Panc1 (cell line): ENCODE results near the gene PAX2. TPM values are rescaled to one million over a fixed set of nuclear protein-coding genes. Genes with fewer than 3 reads are reported as not detected.

ENCODE experiments used
- ATAC-seq: fragments of 200-7000 bp; cut with Tn5 transposase; 2 replicates; pipeline ENCODE4 v1.9.1; 2020; ENCODE audit warnings: mild to moderate bottlenecking, moderate library complexity
- BruUV-seq: library from RNA; stranded (reverse); fragments of 400-500 nt; replicated peaks from 2 replicates; lab custom pipeline; 2021; lab: Mats Ljungman, UMichigan
- CTCF ChIA-PET: fragments of 300-600 bp; sonication (Branson Sonifier 250); formaldehyde crosslinking; loops from one replicate; lab custom pipeline; 2022; ENCODE audit warnings: antibody characterized with exemption; lab: Charles Lee
- POLR2A ChIA-PET: fragments of 300-600 bp; sonication (Branson Sonifier 250); formaldehyde crosslinking; loops from one replicate; lab custom pipeline; 2022; ENCODE audit warnings: antibody characterized with exemption; lab: Charles Lee
- DNase-seq: peaks from one replicate; pipeline ENCODE4 v3.0.0-alpha.2; 2010; ENCODE audit warnings: low read depth, low spot score
- H3K27ac ChIP-seq: 2 replicates; pipeline ENCODE4 v1.5.1; 2011; ENCODE audit warnings: mild to moderate bottlenecking, low read length, inconsistent platforms
- H3K27me3 ChIP-seq: fragments of 200-500 bp; sonication (Bioruptor generic); 2 replicates; pipeline ENCODE4 v1.6.0; 2014; ENCODE audit warnings: low read length, inconsistent platforms; ENCODE audit not compliant: control insufficient read depth, insufficient read depth
- H3K36me3 ChIP-seq: fragments of 200-500 bp; sonication (Bioruptor generic); 2 replicates; pipeline ENCODE4 v1.5.1; 2014; ENCODE audit warnings: inconsistent platforms, mild to moderate bottlenecking, low read length, moderate library complexity; ENCODE audit not compliant: control insufficient read depth, insufficient read depth
- H3K4me1 ChIP-seq: 2 replicates; pipeline ENCODE4 v1.5.1; 2011; ENCODE audit warnings: inconsistent platforms, mild to moderate bottlenecking, low read length, moderate library complexity; ENCODE audit not compliant: control insufficient read depth, insufficient read depth
- H3K4me3 ChIP-seq, 2 experiments: 2 replicates each; pipeline ENCODE4 v1.5.1; 2011 to 2012; ENCODE audit warnings: low read depth in 2 of 2, low read length in 2 of 2, mild to moderate bottlenecking in 2 of 2, inconsistent platforms in 1 of 2, moderate library complexity in 1 of 2
- H3K9me3 ChIP-seq: fragments of 200-500 bp; sonication (Bioruptor generic); 2 replicates; pipeline ENCODE4 v1.5.1; 2014; ENCODE audit warnings: low read depth, mild to moderate bottlenecking, inconsistent platforms, low read length, moderate library complexity; ENCODE audit not compliant: control insufficient read depth, insufficient read depth
- CTCF ChIP-seq: fragments of 450-650 bp; IDR thresholded peaks from 2 replicates; pipeline ENCODE4 v1.5.1; 2017; ENCODE audit warnings: mild to moderate bottlenecking
- POLR2AphosphoS5 ChIP-seq: IDR thresholded peaks from 2 replicates; pipeline ENCODE4 v1.6.1; 2012; ENCODE audit warnings: mild to moderate bottlenecking, low read depth, low read length, moderate library complexity
- SIN3A ChIP-seq: IDR thresholded peaks from 2 replicates; pipeline ENCODE4 v1.6.1; 2012; ENCODE audit warnings: low read depth, mild to moderate bottlenecking, low read length, moderate library complexity, borderline replicate concordance; ENCODE audit not compliant: insufficient read depth
- TCF7L2 ChIP-seq: IDR thresholded peaks from 2 replicates; pipeline ENCODE4 v1.6.1; 2011; ENCODE audit warnings: mild to moderate bottlenecking, low read depth, low read length, inconsistent platforms
- in situ Hi-C: cut with HindIII; loops from 2 replicates; pipeline ENCODE4 v1.10.0; 2016; ENCODE audit warnings: low sequenced_read_pairs, low pct_unique_long_range_greater_than_20kb
- intact Hi-C: fragments of 100-400 bp; cut with micrococcal nuclease; formaldehyde crosslinking; loops from one replicate; pipeline ENCODE4 v1.10.0; 2022; ENCODE audit not compliant: unreplicated experiment
- total RNA-seq: library from RNA; stranded (reverse); gene quantifications from one replicate; pipeline ENCODE4 v1.2.1, GENCODE V29; 2021; ENCODE audit not compliant: unreplicated experiment
- TF ChIP-seq, protein P1 (sequence below), 2 experiments: IDR thresholded peaks; 2 replicates each; pipeline ENCODE4 v1.6.1; 2011 to 2012; ENCODE audit warnings: low read depth in 2 of 2, control low read depth in 1 of 2, low read length in 1 of 2, mild to moderate bottlenecking in 1 of 2, moderate library complexity in 1 of 2; ENCODE audit not compliant: insufficient read depth in 1 of 2

Gene PAX2
- total RNA-seq, 1 experiment from 2014 or later = 72.3 TPM

DNA sequence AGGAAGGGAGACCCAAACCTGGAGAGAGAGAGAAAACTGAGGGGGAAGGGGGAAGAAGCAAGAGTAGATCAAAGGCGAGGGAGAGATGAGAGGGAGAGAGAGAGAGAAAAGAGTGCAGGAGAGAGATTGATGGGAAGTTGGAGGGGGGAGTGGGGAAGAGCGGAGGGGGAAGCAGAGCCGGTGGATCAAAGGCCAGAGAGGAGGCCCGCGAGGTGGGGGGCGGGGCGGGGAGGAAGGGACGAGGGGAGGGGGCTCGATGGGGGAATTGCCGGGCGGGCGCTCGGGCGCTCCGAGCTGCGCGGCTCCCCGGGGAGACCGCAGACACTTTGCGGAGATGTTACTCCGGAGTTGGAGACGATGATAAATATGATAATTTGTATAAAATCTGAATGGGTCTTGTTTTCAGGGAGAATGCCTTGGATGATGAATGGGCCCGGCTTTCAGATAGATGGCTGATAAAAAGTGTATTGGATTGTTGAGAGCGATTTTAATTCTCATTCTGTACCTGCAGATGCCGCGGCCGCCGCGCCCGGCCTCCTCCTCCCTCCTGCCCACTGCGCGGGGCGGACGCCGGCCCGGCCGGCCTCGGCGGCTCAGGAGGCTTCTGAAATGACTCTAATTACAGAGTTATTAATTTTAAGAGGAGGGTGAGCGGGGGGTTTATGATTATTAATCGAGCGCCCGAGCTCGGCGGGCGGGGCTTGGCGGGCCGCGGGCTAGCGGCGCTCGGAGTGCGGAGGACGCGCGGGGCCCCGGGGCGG lies 21.4 kb upstream of the PAX2 start:
- intact Hi-C loops (no loop called here), in situ Hi-C loops (no loop called here)
- peaks cover 7% of the 10 kb centered on the region for H3K4me1 ChIP-seq
- no peak for ATAC-seq
- H3K27me3 ChIP-seq = no peaks in the 10 kb centered on the region
- POLR2A ChIA-PET = interaction anchor here (0.5 kb wide), 1 partner anchor 130 kb away, joined by 16 read pairs; no protein-coding TSS in a partner anchor
- DNase-seq = no peak
- TF ChIP-seq SIN3A (no peak), POLR2AphosphoS5 (no peak), CTCF (no peak), TCF7L2 (no peak)
- TF ChIP-seq, protein P1, sequence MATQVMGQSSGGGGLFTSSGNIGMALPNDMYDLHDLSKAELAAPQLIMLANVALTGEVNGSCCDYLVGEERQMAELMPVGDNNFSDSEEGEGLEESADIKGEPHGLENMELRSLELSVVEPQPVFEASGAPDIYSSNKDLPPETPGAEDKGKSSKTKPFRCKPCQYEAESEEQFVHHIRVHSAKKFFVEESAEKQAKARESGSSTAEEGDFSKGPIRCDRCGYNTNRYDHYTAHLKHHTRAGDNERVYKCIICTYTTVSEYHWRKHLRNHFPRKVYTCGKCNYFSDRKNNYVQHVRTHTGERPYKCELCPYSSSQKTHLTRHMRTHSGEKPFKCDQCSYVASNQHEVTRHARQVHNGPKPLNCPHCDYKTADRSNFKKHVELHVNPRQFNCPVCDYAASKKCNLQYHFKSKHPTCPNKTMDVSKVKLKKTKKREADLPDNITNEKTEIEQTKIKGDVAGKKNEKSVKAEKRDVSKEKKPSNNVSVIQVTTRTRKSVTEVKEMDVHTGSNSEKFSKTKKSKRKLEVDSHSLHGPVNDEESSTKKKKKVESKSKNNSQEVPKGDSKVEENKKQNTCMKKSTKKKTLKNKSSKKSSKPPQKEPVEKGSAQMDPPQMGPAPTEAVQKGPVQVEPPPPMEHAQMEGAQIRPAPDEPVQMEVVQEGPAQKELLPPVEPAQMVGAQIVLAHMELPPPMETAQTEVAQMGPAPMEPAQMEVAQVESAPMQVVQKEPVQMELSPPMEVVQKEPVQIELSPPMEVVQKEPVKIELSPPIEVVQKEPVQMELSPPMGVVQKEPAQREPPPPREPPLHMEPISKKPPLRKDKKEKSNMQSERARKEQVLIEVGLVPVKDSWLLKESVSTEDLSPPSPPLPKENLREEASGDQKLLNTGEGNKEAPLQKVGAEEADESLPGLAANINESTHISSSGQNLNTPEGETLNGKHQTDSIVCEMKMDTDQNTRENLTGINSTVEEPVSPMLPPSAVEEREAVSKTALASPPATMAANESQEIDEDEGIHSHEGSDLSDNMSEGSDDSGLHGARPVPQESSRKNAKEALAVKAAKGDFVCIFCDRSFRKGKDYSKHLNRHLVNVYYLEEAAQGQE (IDR thresholded peaks at IDR 0.05; ENCODE audit: insufficient read depth in 1 of 2, low read depth in 2 of 2, low read length in 1 of 2) = no peak
- H3K27ac ChIP-seq = no peak overlapping the region
- BruUV-seq = no TSS peak
- CTCF ChIA-PET = interaction anchor here (0.7 kb wide), 1 partner anchor 189 kb away, joined by 8 read pairs; no protein-coding TSS in a partner anchor
- H3K9me3 ChIP-seq = no peaks in the 10 kb centered on the region
- H3K4me3 ChIP-seq = no peak overlapping the region
- no peaks in the 10 kb centered on the region for H3K36me3 ChIP-seq

GRCh38 chr10:100724531-100725027 lies 20.8 kb upstream of the PAX2 start:
- no TSS peak for BruUV-seq
- intact Hi-C loops = loop anchor here (5.0 kb wide), 1 partner anchor 162 kb away; no protein-coding TSS in a partner anchor
- DNase-seq = no peak
- no peak overlapping the region for H3K27ac ChIP-seq
- no peaks in the 10 kb centered on the region for H3K27me3 ChIP-seq
- CTCF ChIA-PET = interaction anchor here (0.6 to 0.7 kb wide), 3 partner anchors 18 to 131 kb away, joined by 3 to 12 read pairs (median 3); no protein-coding TSS in a partner anchor
- H3K4me1 ChIP-seq = peaks cover 8% of the 10 kb centered on the region
- in situ Hi-C loops = no loop called here
- no peak for TF ChIP-seq POLR2AphosphoS5
- no peak for TF ChIP-seq CTCF
- TF ChIP-seq, protein P1 (IDR thresholded peaks at IDR 0.05; ENCODE audit: insufficient read depth in 1 of 2, low read depth in 2 of 2, low read length in 1 of 2) = no peak
- TF ChIP-seq SIN3A = no peak
- no peak for TF ChIP-seq TCF7L2
- no peaks in the 10 kb centered on the region for H3K9me3 ChIP-seq
- POLR2A ChIA-PET = interaction anchor here (0.5 kb wide), 1 partner anchor 131 kb away, joined by 16 read pairs; no protein-coding TSS in a partner anchor
- H3K36me3 ChIP-seq = no peaks in the 10 kb centered on the region
- no peak for ATAC-seq
- no peak overlapping the region for H3K4me3 ChIP-seq
